GM19438 (cell line): ENCODE results near the gene OR2AG2.
A peak's percentile ranks its signal among the peaks of the same experiment; 100 is the strongest.
"Not testable (repeated sequence)": the region's sequence is repeated elsewhere in the genome, so short reads cannot be mapped to it uniquely, and the experiment has no call there.

Source experiments
- ATAC-seq: cut with Tn5 transposase; IDR thresholded peaks from one replicate; pipeline ENCODE4 v1.9.1; 2021; ENCODE audit warnings: low read depth; ENCODE audit not compliant: unreplicated experiment

The OR2AG2 gene

GRCh38 chr11:6771926-6772893 lies at the start of gene OR2AG2:
TSS of gene OR2AG2 (minus strand) at chr11:6771976. CDS start at chr11:6768957, 3,019 bp downstream.
- ATAC-seq, result peak; percentile 86

- ATAC-seq, result no peak
Observed at GRCh38 chr11:6818967-6819366, 47.2 kb upstream of the OR2AG2 start.

- ATAC-seq, result no peak
Observed at GRCh38 chr11:6817694-6818093, 45.9 kb upstream of the OR2AG2 start.

DNA sequence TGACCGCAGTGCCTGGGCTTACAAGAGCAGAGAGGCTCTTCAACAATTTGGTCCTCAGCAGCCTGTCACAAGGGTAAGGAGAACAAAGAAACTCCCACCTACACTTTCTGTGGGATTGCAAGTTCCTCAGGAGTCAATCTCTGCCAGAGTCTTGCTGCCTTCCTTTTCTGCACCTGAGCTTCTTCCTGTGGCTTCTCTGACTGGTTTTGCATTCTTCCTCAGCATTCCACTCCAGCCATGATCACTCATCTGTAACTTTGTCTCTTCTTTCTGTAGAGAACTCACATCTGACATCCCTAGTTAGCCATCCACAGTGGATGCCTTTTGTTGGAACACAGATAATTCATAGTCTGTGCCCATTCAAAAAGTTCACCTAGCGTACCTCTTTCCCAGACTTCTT lies 41.9 kb upstream of the OR2AG2 start:
- ATAC-seq, result no peak

DNA sequence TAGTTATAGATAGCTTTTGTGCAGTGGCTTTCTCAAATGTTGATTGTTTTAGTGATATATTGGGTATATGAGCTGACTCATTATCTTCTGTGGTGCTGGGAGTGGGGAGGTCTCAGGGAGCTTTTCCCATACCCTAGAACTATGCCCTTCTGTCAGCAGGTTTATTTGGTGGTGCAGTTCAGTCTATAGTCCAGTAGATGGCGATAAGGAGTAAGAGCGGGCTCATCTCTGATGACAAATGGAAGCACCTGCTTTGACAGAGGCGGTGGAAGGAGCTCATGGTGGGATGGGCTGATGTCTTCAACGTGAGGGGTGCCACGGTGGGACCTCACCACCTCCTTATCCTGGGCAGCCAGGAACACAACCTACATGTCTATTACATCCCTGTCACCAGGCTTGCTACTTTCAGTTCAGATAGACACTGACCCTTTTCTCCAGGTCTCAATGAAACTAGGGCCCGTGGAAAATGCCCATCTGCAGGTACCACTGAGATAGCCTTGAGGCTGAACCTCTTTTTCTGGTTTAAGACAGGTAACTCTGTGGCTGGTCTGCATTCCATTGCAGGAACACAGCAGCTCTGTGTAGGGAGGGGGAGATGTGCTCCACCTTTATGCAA lies 40.7 kb upstream of the OR2AG2 start:
- no peak for ATAC-seq

DNA sequence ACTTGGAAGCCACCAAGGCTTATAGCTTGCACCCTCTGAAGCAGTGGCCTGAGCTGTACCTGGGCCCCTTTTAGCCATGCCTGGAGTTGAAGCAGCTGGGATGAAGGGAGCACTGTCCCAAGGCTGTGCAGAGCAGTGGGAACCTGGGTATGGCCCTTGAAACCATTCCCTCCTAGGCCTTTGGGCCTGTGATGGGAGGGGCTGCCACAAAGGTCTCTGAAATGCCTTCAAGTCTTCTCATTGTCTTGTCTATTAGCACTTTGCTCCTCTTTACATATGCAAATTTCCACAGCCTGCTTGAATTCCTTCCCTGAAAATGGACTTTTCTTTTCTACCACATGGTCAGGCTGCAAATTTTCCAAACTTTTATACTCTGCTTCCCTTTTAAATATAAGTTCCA lies 29.3 kb upstream of the OR2AG2 start:
- ATAC-seq, result not testable (repeated sequence)

- no peak for ATAC-seq
Observed at GRCh38 chr11:6799402-6799801, 27.6 kb upstream of the OR2AG2 start, which contains the start of gene OR6A2. TSS of gene OR6A2 (minus strand) at chr11:6799689. CDS start at chr11:6795708, 3,981 bp downstream.

DNA sequence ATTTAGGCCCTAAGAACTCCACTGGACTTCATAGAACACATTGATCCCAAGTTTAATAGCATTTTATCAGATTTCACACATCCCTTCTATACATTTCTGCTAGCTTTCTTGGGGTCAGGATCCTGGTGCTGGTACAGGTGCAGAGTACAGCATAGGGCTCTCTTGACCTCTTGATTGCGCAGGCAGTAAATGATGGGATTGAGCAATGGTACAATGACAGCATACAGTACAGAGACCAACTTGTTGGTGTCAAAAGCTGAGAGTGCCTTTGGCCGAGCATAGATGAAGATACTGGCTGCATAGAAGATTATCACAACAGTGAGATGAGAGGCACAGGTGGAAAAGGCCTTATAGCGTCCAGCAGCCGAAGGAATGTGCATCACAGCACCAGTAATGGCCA lies 22.9 kb upstream of the OR2AG2 start:
- ATAC-seq, result no peak

GRCh38 chr11:6790546-6790945 lies 18.8 kb upstream of the OR2AG2 start:
- ATAC-seq, result no peak

DNA sequence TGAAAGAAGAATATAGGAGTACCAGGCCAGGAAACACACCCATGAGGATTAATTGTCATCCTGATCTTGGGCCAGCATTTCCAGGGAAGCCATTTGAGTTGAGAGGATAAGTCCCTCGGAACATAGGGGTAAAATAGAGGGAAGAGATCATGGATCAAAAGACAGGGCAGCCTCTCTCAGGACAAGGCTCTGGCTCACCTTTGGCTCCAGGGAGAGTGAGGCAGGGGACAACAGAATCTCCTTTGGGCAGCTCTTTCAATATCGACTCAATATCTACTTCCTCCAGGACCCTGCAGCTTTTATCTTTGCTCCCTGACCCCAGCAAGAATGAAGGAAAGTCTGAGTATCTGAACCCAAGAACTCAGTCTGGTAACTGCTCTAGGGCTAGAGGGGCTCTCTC lies 10.9 kb upstream of the OR2AG2 start, which contains the start of gene OR2AG1:
OR2AG1 (plus strand) TSS at position 301 of the 400 bp plus-strand sequence. CDS start 2,018 bp downstream, outside the sequence.
- no peak for ATAC-seq

- no peak for ATAC-seq
Observed at GRCh38 chr11:6780829-6781228, 9.1 kb upstream of the OR2AG2 start.

- ATAC-seq, result no peak
Observed at GRCh38 chr11:6778518-6778917, 6.7 kb upstream of the OR2AG2 start.

GRCh38 chr11:6757373-6757967 lies 14.3 kb downstream of the OR2AG2 start:
- ATAC-seq, result peak; percentile 80

GRCh38 chr11:6755953-6756347 lies 15.8 kb downstream of the OR2AG2 start:
- no peak for ATAC-seq

- ATAC-seq, result no peak
Observed at GRCh38 chr11:6755303-6755952, 16.3 kb downstream of the OR2AG2 start.

DNA sequence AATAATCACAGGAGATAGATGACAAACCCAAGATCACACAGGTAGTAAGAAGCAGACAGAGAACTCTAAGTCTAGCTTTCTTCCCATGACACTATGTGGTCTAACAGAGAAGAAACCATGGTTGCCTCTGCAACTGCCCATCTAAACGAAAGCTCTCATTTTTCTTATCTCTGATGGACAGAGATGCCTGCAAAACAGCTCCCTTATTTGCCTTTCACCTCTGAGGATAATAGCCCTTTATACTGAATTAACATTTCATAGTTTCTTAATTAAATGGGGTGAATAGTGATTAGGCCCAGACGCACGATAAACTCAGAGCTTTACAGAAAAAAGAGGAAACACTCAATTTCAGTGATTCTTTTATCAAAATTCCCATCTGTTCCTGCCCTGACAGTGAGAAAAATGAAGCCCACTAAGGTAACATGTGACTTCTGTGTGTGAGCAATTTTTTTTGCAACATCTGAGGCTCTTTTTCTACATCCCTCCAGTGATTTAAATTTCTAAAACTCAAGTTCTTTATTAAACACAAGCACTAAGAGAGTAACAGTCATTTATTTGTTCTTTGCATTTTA lies 24.6 kb downstream of the OR2AG2 start:
- no peak for ATAC-seq

DNA sequence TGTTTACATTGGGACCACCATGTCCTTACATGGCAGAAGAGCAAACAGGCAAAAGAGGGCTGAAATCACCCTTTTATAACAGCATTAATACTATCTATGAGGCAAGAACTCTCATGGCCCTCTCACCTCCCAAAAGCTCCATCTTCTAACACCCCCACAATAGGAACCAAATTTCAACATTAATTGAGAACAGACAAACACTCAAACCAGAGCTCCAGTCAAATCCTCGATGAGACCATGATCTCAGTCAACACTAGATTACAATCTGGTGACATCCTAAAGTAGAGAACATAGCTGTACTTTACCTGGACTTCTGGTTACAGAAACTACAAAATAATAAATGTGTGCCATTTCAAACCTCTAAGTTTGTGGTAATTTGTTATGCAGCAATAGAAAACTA lies 25.1 kb downstream of the OR2AG2 start:
- no peak for ATAC-seq

GRCh38 chr11:6746086-6746618 lies 25.6 kb downstream of the OR2AG2 start:
- peak; percentile 89 for ATAC-seq

DNA sequence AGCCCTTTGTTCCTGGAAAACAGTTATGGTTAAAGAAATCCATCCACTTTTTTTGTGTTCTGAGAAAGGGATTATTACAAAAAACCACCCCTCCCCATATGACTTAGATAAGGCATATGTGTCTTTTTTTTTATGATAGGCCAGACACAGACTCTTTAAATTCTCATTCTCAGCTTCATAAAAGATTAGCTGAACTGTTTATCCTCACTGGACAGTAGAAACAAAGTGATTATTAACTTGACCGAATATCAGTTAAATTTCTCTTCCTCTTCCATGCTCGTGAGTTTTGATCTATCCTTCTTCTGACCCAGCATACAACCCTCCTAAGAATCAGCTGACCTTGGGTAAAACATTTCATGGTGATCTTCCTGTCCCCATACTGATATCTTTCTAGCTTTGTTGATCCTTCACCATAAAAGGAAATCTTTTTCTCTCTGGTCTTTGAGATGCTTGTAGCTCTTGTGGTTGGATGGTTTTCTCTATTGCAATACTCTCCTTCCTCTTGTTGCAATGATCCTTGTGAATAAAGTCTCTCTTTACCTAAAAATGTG lies 26.2 kb downstream of the OR2AG2 start:
- peak; percentile 61 for ATAC-seq

GRCh38 chr11:6745018-6745417 lies 26.8 kb downstream of the OR2AG2 start:
- ATAC-seq, result no peak
